ENCODE data around the gene ZNF532. TPM values are rescaled to one million over a fixed set of nuclear protein-coding genes. Genes with fewer than 3 reads are reported as not detected.
A peak's percentile ranks its signal among the peaks of the same experiment; 100 is the strongest.

Gene ZNF532, protein sequence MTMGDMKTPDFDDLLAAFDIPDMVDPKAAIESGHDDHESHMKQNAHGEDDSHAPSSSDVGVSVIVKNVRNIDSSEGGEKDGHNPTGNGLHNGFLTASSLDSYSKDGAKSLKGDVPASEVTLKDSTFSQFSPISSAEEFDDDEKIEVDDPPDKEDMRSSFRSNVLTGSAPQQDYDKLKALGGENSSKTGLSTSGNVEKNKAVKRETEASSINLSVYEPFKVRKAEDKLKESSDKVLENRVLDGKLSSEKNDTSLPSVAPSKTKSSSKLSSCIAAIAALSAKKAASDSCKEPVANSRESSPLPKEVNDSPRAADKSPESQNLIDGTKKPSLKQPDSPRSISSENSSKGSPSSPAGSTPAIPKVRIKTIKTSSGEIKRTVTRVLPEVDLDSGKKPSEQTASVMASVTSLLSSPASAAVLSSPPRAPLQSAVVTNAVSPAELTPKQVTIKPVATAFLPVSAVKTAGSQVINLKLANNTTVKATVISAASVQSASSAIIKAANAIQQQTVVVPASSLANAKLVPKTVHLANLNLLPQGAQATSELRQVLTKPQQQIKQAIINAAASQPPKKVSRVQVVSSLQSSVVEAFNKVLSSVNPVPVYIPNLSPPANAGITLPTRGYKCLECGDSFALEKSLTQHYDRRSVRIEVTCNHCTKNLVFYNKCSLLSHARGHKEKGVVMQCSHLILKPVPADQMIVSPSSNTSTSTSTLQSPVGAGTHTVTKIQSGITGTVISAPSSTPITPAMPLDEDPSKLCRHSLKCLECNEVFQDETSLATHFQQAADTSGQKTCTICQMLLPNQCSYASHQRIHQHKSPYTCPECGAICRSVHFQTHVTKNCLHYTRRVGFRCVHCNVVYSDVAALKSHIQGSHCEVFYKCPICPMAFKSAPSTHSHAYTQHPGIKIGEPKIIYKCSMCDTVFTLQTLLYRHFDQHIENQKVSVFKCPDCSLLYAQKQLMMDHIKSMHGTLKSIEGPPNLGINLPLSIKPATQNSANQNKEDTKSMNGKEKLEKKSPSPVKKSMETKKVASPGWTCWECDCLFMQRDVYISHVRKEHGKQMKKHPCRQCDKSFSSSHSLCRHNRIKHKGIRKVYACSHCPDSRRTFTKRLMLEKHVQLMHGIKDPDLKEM (N-terminal part only)
- total RNA-seq: 10 to 100 TPM; 35.6 to 76.5 (median 42.9) TPM

- peaks cover 38 to 78% (median 49%) of the 10 kb centered on the region in 4 donors for H3K4me1 ChIP-seq
- peaks cover 0 to 2% (median 0%) of the 10 kb centered on the region in 4 donors for H3K27me3 ChIP-seq
- 28 to 49% methylated on average over 14 to 15 of the region's 17 CpGs for WGBS, 2 donors
- peak within 1 kb of the TSS; percentile 4 to 58 (median 52) for H3K4me3 ChIP-seq
- DNase-seq (peak; percentile 54 to 57), ATAC-seq (ENCODE audit: low FRiP score in 2 of 2) (peak; percentile 37 to 63)
- peak within 1 kb of the TSS; percentile 92 to 99 (median 96) for H3K27ac ChIP-seq
- H3K9me3 ChIP-seq: no peaks in the 10 kb centered on the region
- TF ChIP-seq POLR2A (IDR thresholded peaks at IDR 0.05): no peak
- TF ChIP-seq EP300 (IDR thresholded peaks at IDR 0.05): no peak
- TF ChIP-seq POLR2AphosphoS5 (IDR thresholded peaks at IDR 0.05): no peak
- no peak for TF ChIP-seq CTCF (IDR thresholded peaks at IDR 0.05)
- H3K36me3 ChIP-seq: peaks cover 0 to 15% (median 2%) of the 10 kb centered on the region in 4 donors
These were observed at the start of gene ZNF532 for GRCh38 chr18:58864146-58865032. ZNF532 (plus strand) TSS chr18:58864877. CDS start in a region left out here.

- Histone ChIP-seq H3K27me3 (no peaks in the 10 kb centered on the region), H3K4me3 (no peak overlapping the region), H3K27ac (no peak overlapping the region), H3K36me3 (no peaks in the 10 kb centered on the region), H3K4me1 (no peaks in the 10 kb centered on the region), H3K9me3 (no peaks in the 10 kb centered on the region)
- ATAC-seq (ENCODE audit: low FRiP score in 2 of 2): no peak
- 41 to 42% methylated on average over 4 of the region's 4 CpGs for WGBS, 2 donors
- no peak for DNase-seq
- TF ChIP-seq CTCF (IDR thresholded peaks at IDR 0.05): no peak
- no peak for TF ChIP-seq POLR2AphosphoS5 (IDR thresholded peaks at IDR 0.05)
- TF ChIP-seq POLR2A (IDR thresholded peaks at IDR 0.05): no peak
- no peak for TF ChIP-seq EP300 (IDR thresholded peaks at IDR 0.05)
These were observed 45.6 kb upstream of the ZNF532 start for GRCh38 chr18:58819051-58819450.

DNA sequence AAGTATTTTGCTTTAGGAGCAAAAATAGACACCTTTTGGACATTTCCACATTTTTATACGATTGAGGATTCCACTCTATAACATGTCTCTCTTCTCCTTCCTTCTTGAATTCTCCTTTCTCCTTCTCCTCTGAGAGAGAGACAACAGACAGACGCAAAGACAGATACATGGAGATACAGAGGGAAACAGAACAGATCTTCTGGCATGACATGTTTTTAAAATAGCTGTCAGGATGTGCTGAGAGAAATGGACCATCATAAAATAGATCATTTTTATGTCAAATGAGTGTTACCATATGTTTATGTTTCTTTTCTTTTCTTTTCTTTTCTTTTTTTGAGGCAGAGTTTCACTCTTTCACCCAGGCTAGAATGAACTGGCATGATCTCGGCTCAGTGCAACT, 44.4 kb upstream of the ZNF532 start:
- ATAC-seq (ENCODE audit: low FRiP score in 2 of 2): no peak
- H3K9me3 ChIP-seq: no peaks in the 10 kb centered on the region
- 85 to 86% methylated on average over 3 of the region's 3 CpGs for WGBS, 2 donors

More for the DNA sequence above, 44.4 kb upstream of the ZNF532 start:
- Histone ChIP-seq H3K36me3 (no peaks in the 10 kb centered on the region), H3K27ac (no peak overlapping the region), H3K4me1 (no peaks in the 10 kb centered on the region), H3K27me3 (no peaks in the 10 kb centered on the region), H3K4me3 (no peak overlapping the region)
- DNase-seq: no peak
- TF ChIP-seq POLR2A (IDR thresholded peaks at IDR 0.05): no peak
- no peak for TF ChIP-seq CTCF (IDR thresholded peaks at IDR 0.05)
- TF ChIP-seq EP300 (IDR thresholded peaks at IDR 0.05): no peak
- TF ChIP-seq POLR2AphosphoS5 (IDR thresholded peaks at IDR 0.05): no peak

All from upper lobe of left lung (tissue), 6 donors.